BLaER1 treated with 17β-estradiol and CSF1 and Interleukin-3, amounts not matched to agents 10 nM and 100 nM (cell line): ENCODE measurements around the gene EPHA4.

ENCODE experiments used
- H3K27ac ChIP-seq, 11 experiments: shearing (Covaris generic); formaldehyde crosslinking; 2 replicates each; pipeline ENCODE4 v1.8.1; 2022
- H3K27me3 ChIP-seq, 11 experiments: shearing (Covaris generic); formaldehyde crosslinking; 2 replicates each; pipeline ENCODE4 v1.8.1; 2022
- H3K36me3 ChIP-seq, 11 experiments: shearing (Covaris generic); formaldehyde crosslinking; 2 replicates each; pipeline ENCODE4 v1.8.1; 2022
- H3K4me1 ChIP-seq, 10 experiments: shearing (Covaris generic); formaldehyde crosslinking; 2 replicates each; pipeline ENCODE4 v1.8.1; 2022
- H3K4me2 ChIP-seq, 11 experiments: shearing (Covaris generic); formaldehyde crosslinking; 2 replicates each; pipeline ENCODE4 v1.8.1; 2022
- H3K4me3 ChIP-seq, 10 experiments: shearing (Covaris generic); formaldehyde crosslinking; 2 replicates each; pipeline ENCODE4 v1.8.1; 2022
- H3K9ac ChIP-seq, 11 experiments: shearing (Covaris generic); formaldehyde crosslinking; 2 replicates each; pipeline ENCODE4 v1.8.1; 2022
- H3K9me3 ChIP-seq, 11 experiments: shearing (Covaris generic); formaldehyde crosslinking; replicated peaks in 1 of 11; 2 replicates each; pipeline ENCODE4 v1.8.1; 2022
- H4K20me1 ChIP-seq, 11 experiments: shearing (Covaris generic); formaldehyde crosslinking; 2 replicates each; pipeline ENCODE4 v1.8.1; 2022
- Cebpa-rat ChIP-seq, 11 experiments: shearing (Covaris generic); IDR thresholded peaks; 2 replicates each; pipeline ENCODE4 v1.8.1; 2022

The EPHA4 gene

GRCh38 chr2:221422516-221423209 is 149.4 kb downstream of the EPHA4 start:
- H3K9me3 ChIP-seq: peaks cover 0 to 8% (median 0%) of the 10 kb centered on the region in 11 experiments; a peak in 2 of 22 replicates
- H3K4me3 ChIP-seq: no peak overlapping the region
- H4K20me1 ChIP-seq: no peaks in the 10 kb centered on the region
- no peak overlapping the region for H3K4me2 ChIP-seq
- H3K36me3 ChIP-seq: no peaks in the 10 kb centered on the region
- H3K27me3 ChIP-seq: no peaks in the 10 kb centered on the region
- H3K4me1 ChIP-seq: no peaks in the 10 kb centered on the region
- H3K27ac ChIP-seq: no peak overlapping the region
- H3K9ac ChIP-seq: no peak overlapping the region
- no peak for TF ChIP-seq Cebpa-rat (IDR thresholded peaks at IDR 0.05)

- Histone ChIP-seq H3K4me3 (no peak overlapping the region), H3K4me1 (no peaks in the 10 kb centered on the region), H3K27ac (no peak overlapping the region), H4K20me1 (no peaks in the 10 kb centered on the region), H3K4me2 (no peak overlapping the region), H3K27me3 (no peaks in the 10 kb centered on the region), H3K9me3 (peaks cover 0 to 8% (median 0%) of the 10 kb centered on the region in 11 experiments; a peak in 2 of 22 replicates), H3K9ac (no peak overlapping the region), H3K36me3 (no peaks in the 10 kb centered on the region)
- no peak for TF ChIP-seq Cebpa-rat (IDR thresholded peaks at IDR 0.05)
Measured at GRCh38 chr2:221420245-221420644, 151.9 kb downstream of the EPHA4 start.

GRCh38 chr2:221415789-221416188 is 156.3 kb downstream of the EPHA4 start:
- no peak overlapping the region for H3K9ac ChIP-seq
- TF ChIP-seq Cebpa-rat (IDR thresholded peaks at IDR 0.05): no peak
- H3K4me2 ChIP-seq: no peak overlapping the region
- no peak overlapping the region for H3K4me3 ChIP-seq
- no peak overlapping the region for H3K27ac ChIP-seq
- H4K20me1 ChIP-seq: no peaks in the 10 kb centered on the region
- no peaks in the 10 kb centered on the region for H3K36me3 ChIP-seq
- H3K27me3 ChIP-seq: no peaks in the 10 kb centered on the region
- H3K9me3 ChIP-seq: peaks cover 0 to 4% (median 0%) of the 10 kb centered on the region in 11 experiments; a peak in 1 of 22 replicates
- H3K4me1 ChIP-seq: no peaks in the 10 kb centered on the region

GRCh38 chr2:221412978-221413377 is 159.1 kb downstream of the EPHA4 start:
- Histone ChIP-seq H3K9ac (no peak overlapping the region), H3K9me3 (0 out of 22 replicates have a peak, but pooled peaks cover 0 to 4% (median 0%) of the 10 kb centered on the region in 11 experiments), H3K4me2 (no peak overlapping the region), H3K27me3 (no peaks in the 10 kb centered on the region), H4K20me1 (no peaks in the 10 kb centered on the region), H3K4me1 (no peaks in the 10 kb centered on the region), H3K27ac (no peak overlapping the region), H3K36me3 (no peaks in the 10 kb centered on the region), H3K4me3 (no peak overlapping the region)
- no peak for TF ChIP-seq Cebpa-rat (IDR thresholded peaks at IDR 0.05)

GRCh38 chr2:221410487-221410886 is 161.6 kb downstream of the EPHA4 start:
- Histone ChIP-seq H3K9me3 (peaks cover 7 to 19% (median 14%) of the 10 kb centered on the region in 11 experiments; a peak in 18 of 22 replicates), H3K27ac (no peak overlapping the region), H3K27me3 (no peaks in the 10 kb centered on the region), H3K4me1 (no peaks in the 10 kb centered on the region), H3K4me2 (no peak overlapping the region), H3K36me3 (no peaks in the 10 kb centered on the region), H3K4me3 (no peak overlapping the region), H3K9ac (no peak overlapping the region), H4K20me1 (no peaks in the 10 kb centered on the region)
- TF ChIP-seq Cebpa-rat (IDR thresholded peaks at IDR 0.05): no peak

- no peaks in the 10 kb centered on the region for H3K27me3 ChIP-seq
- no peak for TF ChIP-seq Cebpa-rat (IDR thresholded peaks at IDR 0.05)
- no peak overlapping the region for H3K27ac ChIP-seq
- no peak overlapping the region for H3K4me3 ChIP-seq
- H4K20me1 ChIP-seq: no peaks in the 10 kb centered on the region
- peaks cover 0 to 11% (median 0%) of the 10 kb centered on the region in 10 experiments; a peak in 4 of 20 replicates for H3K4me1 ChIP-seq
- H3K36me3 ChIP-seq: no peaks in the 10 kb centered on the region
- no peak overlapping the region for H3K9ac ChIP-seq
- no peak overlapping the region for H3K4me2 ChIP-seq
- peaks cover 7 to 20% (median 14%) of the 10 kb centered on the region in 11 experiments; a peak in 18 of 22 replicates for H3K9me3 ChIP-seq
Measured at GRCh38 chr2:221407765-221408164, 164.3 kb downstream of the EPHA4 start.

- Histone ChIP-seq H3K36me3 (no peaks in the 10 kb centered on the region), H3K4me3 (no peak overlapping the region), H3K4me1 (peaks cover 0 to 11% (median 0%) of the 10 kb centered on the region in 10 experiments; a peak in 4 of 20 replicates), H3K4me2 (no peak overlapping the region), H3K27me3 (no peaks in the 10 kb centered on the region), H3K9me3 (peaks cover 7 to 20% (median 14%) of the 10 kb centered on the region in 11 experiments; a peak in 18 of 22 replicates), H4K20me1 (no peaks in the 10 kb centered on the region), H3K9ac (no peak overlapping the region), H3K27ac (no peak overlapping the region)
- no peak for TF ChIP-seq Cebpa-rat (IDR thresholded peaks at IDR 0.05)
Measured at GRCh38 chr2:221405521-221405920, 166.6 kb downstream of the EPHA4 start.

GRCh38 chr2:221402072-221402471 is 170.0 kb downstream of the EPHA4 start:
- H3K27ac ChIP-seq: no peak overlapping the region
- H3K27me3 ChIP-seq: no peaks in the 10 kb centered on the region
- peaks cover 0 to 11% (median 0%) of the 10 kb centered on the region in 10 experiments; a peak in 4 of 20 replicates for H3K4me1 ChIP-seq
- no peak for TF ChIP-seq Cebpa-rat (IDR thresholded peaks at IDR 0.05)
- H3K9ac ChIP-seq: no peak overlapping the region
- H3K36me3 ChIP-seq: no peaks in the 10 kb centered on the region
- H4K20me1 ChIP-seq: no peaks in the 10 kb centered on the region
- H3K4me3 ChIP-seq: no peak overlapping the region
- peaks cover 7 to 20% (median 14%) of the 10 kb centered on the region in 11 experiments; a peak in 18 of 22 replicates for H3K9me3 ChIP-seq
- H3K4me2 ChIP-seq: no peak overlapping the region

GRCh38 chr2:221400411-221400810 is 171.7 kb downstream of the EPHA4 start:
- Histone ChIP-seq H3K27me3 (no peaks in the 10 kb centered on the region), H3K4me3 (no peak overlapping the region), H3K27ac (no peak overlapping the region), H3K9me3 (peaks cover 0 to 4% (median 0%) of the 10 kb centered on the region in 11 experiments; a peak in 3 of 22 replicates), H3K4me1 (peaks cover 0 to 14% (median 0%) of the 10 kb centered on the region in 10 experiments; a peak in 4 of 20 replicates), H3K36me3 (no peaks in the 10 kb centered on the region), H4K20me1 (no peaks in the 10 kb centered on the region), H3K9ac (no peak overlapping the region), H3K4me2 (no peak overlapping the region)
- TF ChIP-seq Cebpa-rat (IDR thresholded peaks at IDR 0.05): no peak

GRCh38 chr2:221399183-221399582 is 172.9 kb downstream of the EPHA4 start:
- Histone ChIP-seq H3K9me3 (no peaks in the 10 kb centered on the region), H3K4me2 (no peak overlapping the region), H3K4me3 (no peak overlapping the region), H3K27ac (no peak overlapping the region), H3K36me3 (no peaks in the 10 kb centered on the region), H4K20me1 (no peaks in the 10 kb centered on the region), H3K9ac (no peak overlapping the region), H3K4me1 (peaks cover 0 to 14% (median 0%) of the 10 kb centered on the region in 10 experiments; a peak in 4 of 20 replicates), H3K27me3 (no peaks in the 10 kb centered on the region)
- no peak for TF ChIP-seq Cebpa-rat (IDR thresholded peaks at IDR 0.05)
